A673 (cell line): ENCODE measurements around the gene CAMK4.

Experiments used
- CTCF ChIP-seq: fragments of 300-800, 200-600 bp; sonication (generic); conservative IDR thresholded peaks from 2 replicates; pipeline ENCODE4 v1.5.1; 2017; ENCODE audit warnings: low read depth, mild to moderate bottlenecking, antibody characterized with exemption, low read length, moderate library complexity, mixed read lengths
- EZH2 ChIP-seq: fragments of 200-600 bp; sonication (generic); IDR thresholded peaks from 2 replicates; pipeline ENCODE4 v1.6.1; 2017; ENCODE audit warnings: borderline replicate concordance, low read depth, mild to moderate bottlenecking, mixed read lengths, antibody characterized with exemption, low read length; ENCODE audit not compliant: poor library complexity, severe bottlenecking

- no peak for TF ChIP-seq CTCF
- TF ChIP-seq EZH2 = no peak
Observed at GRCh38 chr5:111387361-111387760, 163.2 kb downstream of the CAMK4 start.
